ENCODE measurements around the gene E2F7. TPM values are rescaled to one million over a fixed set of nuclear protein-coding genes. Genes with fewer than 3 reads are reported as not detected.
"Not testable (repeated sequence)": the region's sequence is repeated elsewhere in the genome, so short reads cannot be mapped to it uniquely, and the experiment has no call there.

Gene E2F7
- total RNA-seq, 1 donor from 2014 or later, result 0.27 TPM

DNA sequence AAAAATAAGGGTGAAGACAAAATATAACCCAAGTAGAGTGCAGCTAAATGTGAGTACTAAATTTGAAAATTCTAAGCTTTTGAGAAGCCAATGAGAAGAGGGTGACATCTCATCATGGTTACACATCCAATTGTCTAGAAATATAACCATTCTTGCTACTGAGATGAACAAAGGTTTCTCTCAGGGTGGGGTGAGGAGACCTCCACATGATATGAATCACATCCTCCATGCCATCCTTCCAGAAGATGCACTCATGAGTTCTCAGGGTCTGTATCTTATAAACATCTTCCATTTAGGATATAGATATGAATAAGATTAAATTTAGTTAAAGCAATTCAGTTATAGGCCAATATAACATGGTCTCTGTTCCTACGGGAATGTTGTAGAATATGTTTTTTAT lies 38.9 kb upstream of the E2F7 start:
- Histone ChIP-seq H3K4me1 (no peaks in the 10 kb centered on the region), H3K36me3 (no peaks in the 10 kb centered on the region), H3K27ac (replicated peaks) (no peak overlapping the region), H3K9me3 (replicated peaks) (no peaks in the 10 kb centered on the region), H3K27me3 (ENCODE audit: low read depth) (no peaks in the 10 kb centered on the region), H3K4me3 (no peak overlapping the region)
- TF ChIP-seq, protein P1, sequence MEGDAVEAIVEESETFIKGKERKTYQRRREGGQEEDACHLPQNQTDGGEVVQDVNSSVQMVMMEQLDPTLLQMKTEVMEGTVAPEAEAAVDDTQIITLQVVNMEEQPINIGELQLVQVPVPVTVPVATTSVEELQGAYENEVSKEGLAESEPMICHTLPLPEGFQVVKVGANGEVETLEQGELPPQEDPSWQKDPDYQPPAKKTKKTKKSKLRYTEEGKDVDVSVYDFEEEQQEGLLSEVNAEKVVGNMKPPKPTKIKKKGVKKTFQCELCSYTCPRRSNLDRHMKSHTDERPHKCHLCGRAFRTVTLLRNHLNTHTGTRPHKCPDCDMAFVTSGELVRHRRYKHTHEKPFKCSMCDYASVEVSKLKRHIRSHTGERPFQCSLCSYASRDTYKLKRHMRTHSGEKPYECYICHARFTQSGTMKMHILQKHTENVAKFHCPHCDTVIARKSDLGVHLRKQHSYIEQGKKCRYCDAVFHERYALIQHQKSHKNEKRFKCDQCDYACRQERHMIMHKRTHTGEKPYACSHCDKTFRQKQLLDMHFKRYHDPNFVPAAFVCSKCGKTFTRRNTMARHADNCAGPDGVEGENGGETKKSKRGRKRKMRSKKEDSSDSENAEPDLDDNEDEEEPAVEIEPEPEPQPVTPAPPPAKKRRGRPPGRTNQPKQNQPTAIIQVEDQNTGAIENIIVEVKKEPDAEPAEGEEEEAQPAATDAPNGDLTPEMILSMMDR (IDR thresholded peaks at IDR 0.05; ENCODE audit: borderline replicate concordance), result no peak
- DNase-seq, result no peak
- intact Hi-C loops (cut with micrococcal nuclease), result no loop called here

DNA sequence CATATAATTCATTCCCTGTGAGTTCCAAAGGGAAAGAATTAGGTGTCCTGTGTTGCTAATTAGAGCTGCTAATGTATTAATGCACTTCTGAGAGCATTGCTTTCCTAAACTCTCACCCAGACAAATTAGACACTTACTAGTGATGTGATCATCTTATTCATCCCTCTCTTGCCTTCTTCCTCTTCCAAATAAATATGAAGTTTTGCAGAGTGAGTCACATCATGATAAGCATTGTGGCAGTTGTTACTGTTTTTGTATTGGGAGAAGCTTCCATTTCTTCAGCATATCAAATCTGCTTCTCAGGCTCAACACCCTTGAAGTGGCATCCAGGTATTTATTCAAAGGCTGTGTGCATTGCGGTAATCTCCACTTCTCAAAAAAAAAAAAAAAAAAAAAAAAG lies 37.3 kb upstream of the E2F7 start:
- intact Hi-C loops (cut with micrococcal nuclease), result no loop called here
- Histone ChIP-seq H3K27ac (replicated peaks) (no peak overlapping the region), H3K4me1 (no peaks in the 10 kb centered on the region), H3K9me3 (replicated peaks) (no peaks in the 10 kb centered on the region), H3K36me3 (no peaks in the 10 kb centered on the region), H3K4me3 (no peak overlapping the region), H3K27me3 (ENCODE audit: low read depth) (no peaks in the 10 kb centered on the region)
- TF ChIP-seq, protein P1 (IDR thresholded peaks at IDR 0.05; ENCODE audit: borderline replicate concordance), result no peak
- no peak for DNase-seq

DNA sequence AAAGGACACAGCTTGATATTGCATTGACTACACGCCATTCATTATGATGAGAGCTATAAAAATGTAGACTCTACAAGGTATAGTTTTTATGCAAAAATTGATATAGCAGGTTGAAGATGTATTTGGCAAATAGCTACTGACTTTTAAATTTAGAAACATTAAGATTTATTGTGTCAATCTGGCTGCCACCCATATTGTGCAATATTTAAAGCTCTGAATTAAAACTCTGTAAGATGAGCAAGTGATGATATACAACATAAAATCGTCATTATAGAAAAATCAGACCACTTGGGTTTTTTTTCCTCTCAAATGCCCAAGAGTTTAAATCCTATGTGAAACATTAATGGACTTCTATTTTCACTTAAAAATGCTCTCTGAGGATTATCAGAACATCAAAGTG lies 36.8 kb upstream of the E2F7 start:
- intact Hi-C loops (cut with micrococcal nuclease), result no loop called here
- TF ChIP-seq, protein P1 (IDR thresholded peaks at IDR 0.05; ENCODE audit: borderline replicate concordance), result no peak
- no peaks in the 10 kb centered on the region for H3K9me3 ChIP-seq (replicated peaks)

DNA sequence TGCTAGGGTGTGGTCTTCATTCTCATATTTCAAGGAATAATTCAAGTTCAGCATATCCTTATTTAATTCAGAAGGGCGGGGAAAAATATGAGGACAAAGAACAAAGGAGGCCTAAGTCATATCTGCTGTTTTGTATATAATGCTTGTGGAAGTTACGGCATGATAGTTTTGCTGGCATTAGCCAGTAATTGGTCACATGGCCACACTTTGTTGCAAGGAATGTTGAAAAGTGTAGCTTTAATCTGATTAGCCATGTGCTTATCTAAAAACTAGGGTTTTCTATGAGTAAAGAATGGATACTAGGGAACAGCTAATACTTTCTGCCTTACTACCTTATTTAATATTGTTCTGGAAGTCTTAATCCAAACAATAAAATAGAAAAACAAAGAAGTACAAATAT lies 34.4 kb upstream of the E2F7 start:
- no peak for DNase-seq
- H3K4me1 ChIP-seq, result no peaks in the 10 kb centered on the region
- no peak overlapping the region for H3K4me3 ChIP-seq
- no peak overlapping the region for H3K27ac ChIP-seq (replicated peaks)
- TF ChIP-seq, protein P1 (IDR thresholded peaks at IDR 0.05; ENCODE audit: borderline replicate concordance), result no peak
- H3K27me3 ChIP-seq (ENCODE audit: low read depth), result peaks cover 5% of the 10 kb centered on the region
- intact Hi-C loops (cut with micrococcal nuclease), result no loop called here
- no peaks in the 10 kb centered on the region for H3K36me3 ChIP-seq
- H3K9me3 ChIP-seq (replicated peaks), result no peaks in the 10 kb centered on the region

More for the DNA sequence above, 36.8 kb upstream of the E2F7 start:
- no peak overlapping the region for H3K27ac ChIP-seq (replicated peaks)
- DNase-seq, result no peak
- no peaks in the 10 kb centered on the region for H3K4me1 ChIP-seq
- no peaks in the 10 kb centered on the region for H3K27me3 ChIP-seq (ENCODE audit: low read depth)
- H3K4me3 ChIP-seq, result no peak overlapping the region
- no peaks in the 10 kb centered on the region for H3K36me3 ChIP-seq

DNA sequence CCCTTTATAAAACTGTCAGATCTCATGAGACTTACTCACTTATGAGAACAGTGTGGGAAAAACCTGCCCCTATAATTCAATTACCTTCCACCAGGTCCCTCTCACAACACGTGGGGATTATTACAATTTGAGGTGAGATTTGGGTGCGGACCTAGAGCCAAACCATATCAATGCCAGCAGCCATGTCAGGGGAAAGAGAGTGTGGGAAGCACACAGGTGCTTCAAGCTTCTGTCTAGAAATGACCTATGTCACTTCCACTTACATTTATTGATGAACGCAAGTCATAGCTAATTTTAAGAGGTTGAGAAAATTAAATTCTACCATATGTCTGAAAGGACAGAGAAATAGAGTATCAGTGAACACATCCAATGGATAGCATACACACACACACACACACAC lies 32.5 kb upstream of the E2F7 start:
- Histone ChIP-seq H3K27ac (replicated peaks) (no peak overlapping the region), H3K4me1 (no peaks in the 10 kb centered on the region), H3K36me3 (no peaks in the 10 kb centered on the region), H3K4me3 (no peak overlapping the region), H3K9me3 (replicated peaks) (no peaks in the 10 kb centered on the region), H3K27me3 (ENCODE audit: low read depth) (peaks cover 5% of the 10 kb centered on the region)
- no peak for DNase-seq
- intact Hi-C loops (cut with micrococcal nuclease), result no loop called here
- TF ChIP-seq, protein P1 (IDR thresholded peaks at IDR 0.05; ENCODE audit: borderline replicate concordance), result no peak

DNA sequence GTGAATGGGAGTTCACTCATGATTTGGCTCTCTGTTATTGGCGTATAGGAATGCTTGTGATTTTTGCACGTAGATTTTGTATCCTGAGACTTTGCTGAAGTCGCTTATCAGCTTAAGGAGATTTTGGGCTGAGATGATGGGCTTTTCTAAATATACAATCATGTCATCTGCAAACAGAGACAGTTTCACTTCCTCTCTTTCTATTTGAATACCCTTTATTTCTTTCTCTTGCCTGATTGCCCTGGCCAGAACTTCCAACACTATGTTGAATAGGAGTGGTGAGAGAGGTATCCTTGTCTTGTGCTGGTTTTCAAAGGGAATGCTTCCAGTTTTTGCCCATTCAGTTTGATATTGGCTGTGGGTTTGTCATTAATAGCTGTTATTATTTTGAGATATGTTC lies 26.9 kb upstream of the E2F7 start:
- H3K4me1 ChIP-seq; H3K36me3 ChIP-seq; H3K27me3 ChIP-seq (ENCODE audit: low read depth); H3K9me3 ChIP-seq (replicated peaks); DNase-seq; H3K27ac ChIP-seq (replicated peaks); intact Hi-C loops (cut with micrococcal nuclease); H3K4me3 ChIP-seq: not testable (repeated sequence)
